Measurements from ENCODE around the gene ERMARD. TPM values are rescaled to one million over a fixed set of nuclear protein-coding genes. Genes with fewer than 3 reads are reported as not detected.

ERMARD gene
- total RNA-seq, 1 experiment from 2014 or later = 17.7 TPM

DNA sequence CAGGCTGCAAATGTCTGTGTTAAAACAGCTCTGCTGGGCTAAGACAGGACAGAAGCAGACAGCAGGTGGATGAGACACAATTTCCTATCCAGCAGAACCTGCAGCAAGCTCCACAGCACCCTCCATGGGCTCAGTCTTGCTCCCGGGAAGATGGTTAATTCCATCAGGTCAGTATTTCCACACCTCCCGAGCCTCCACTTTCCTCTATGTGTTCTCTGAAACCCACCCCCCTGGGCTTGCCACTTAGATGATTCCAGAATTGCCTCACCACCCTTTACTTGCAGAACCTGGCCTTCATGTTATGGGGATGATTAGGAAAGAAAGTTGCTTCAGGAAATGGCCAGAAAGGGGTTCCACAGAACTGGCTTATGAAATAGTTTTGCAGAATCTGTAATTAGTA, 43.8 kb downstream of the ERMARD start:
- TF ChIP-seq, protein P1, sequence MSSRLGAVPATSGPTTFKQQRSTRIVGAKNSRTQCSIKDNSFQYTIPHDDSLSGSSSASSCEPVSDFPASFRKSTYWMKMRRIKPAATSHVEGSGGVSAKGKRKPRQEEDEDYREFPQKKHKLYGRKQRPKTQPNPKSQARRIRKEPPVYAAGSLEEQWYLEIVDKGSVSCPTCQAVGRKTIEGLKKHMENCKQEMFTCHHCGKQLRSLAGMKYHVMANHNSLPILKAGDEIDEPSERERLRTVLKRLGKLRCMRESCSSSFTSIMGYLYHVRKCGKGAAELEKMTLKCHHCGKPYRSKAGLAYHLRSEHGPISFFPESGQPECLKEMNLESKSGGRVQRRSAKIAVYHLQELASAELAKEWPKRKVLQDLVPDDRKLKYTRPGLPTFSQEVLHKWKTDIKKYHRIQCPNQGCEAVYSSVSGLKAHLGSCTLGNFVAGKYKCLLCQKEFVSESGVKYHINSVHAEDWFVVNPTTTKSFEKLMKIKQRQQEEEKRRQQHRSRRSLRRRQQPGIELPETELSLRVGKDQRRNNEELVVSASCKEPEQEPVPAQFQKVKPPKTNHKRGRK (CRISPR knock-in tag; IDR thresholded peaks at IDR 0.05; ENCODE audit: borderline replicate concordance) = no peak
- TF ChIP-seq, protein P2, sequence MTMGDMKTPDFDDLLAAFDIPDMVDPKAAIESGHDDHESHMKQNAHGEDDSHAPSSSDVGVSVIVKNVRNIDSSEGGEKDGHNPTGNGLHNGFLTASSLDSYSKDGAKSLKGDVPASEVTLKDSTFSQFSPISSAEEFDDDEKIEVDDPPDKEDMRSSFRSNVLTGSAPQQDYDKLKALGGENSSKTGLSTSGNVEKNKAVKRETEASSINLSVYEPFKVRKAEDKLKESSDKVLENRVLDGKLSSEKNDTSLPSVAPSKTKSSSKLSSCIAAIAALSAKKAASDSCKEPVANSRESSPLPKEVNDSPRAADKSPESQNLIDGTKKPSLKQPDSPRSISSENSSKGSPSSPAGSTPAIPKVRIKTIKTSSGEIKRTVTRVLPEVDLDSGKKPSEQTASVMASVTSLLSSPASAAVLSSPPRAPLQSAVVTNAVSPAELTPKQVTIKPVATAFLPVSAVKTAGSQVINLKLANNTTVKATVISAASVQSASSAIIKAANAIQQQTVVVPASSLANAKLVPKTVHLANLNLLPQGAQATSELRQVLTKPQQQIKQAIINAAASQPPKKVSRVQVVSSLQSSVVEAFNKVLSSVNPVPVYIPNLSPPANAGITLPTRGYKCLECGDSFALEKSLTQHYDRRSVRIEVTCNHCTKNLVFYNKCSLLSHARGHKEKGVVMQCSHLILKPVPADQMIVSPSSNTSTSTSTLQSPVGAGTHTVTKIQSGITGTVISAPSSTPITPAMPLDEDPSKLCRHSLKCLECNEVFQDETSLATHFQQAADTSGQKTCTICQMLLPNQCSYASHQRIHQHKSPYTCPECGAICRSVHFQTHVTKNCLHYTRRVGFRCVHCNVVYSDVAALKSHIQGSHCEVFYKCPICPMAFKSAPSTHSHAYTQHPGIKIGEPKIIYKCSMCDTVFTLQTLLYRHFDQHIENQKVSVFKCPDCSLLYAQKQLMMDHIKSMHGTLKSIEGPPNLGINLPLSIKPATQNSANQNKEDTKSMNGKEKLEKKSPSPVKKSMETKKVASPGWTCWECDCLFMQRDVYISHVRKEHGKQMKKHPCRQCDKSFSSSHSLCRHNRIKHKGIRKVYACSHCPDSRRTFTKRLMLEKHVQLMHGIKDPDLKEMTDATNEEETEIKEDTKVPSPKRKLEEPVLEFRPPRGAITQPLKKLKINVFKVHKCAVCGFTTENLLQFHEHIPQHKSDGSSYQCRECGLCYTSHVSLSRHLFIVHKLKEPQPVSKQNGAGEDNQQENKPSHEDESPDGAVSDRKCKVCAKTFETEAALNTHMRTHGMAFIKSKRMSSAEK (CRISPR knock-in tag; IDR thresholded peaks at IDR 0.05; ENCODE audit: borderline replicate concordance) = no peak
- TF ChIP-seq GRHL2 (CRISPR knock-in tag; IDR thresholded peaks at IDR 0.05; ENCODE audit: insufficient replicate concordance, severe bottlenecking) (no peak), MYBL2 (CRISPR knock-in tag; IDR thresholded peaks at IDR 0.05) (no peak), SMAD3 (CRISPR knock-in tag; IDR thresholded peaks at IDR 0.05; ENCODE audit: borderline replicate concordance) (no peak), ZNF671 (CRISPR knock-in tag; IDR thresholded peaks at IDR 0.05) (no peak), GTF2I (CRISPR knock-in tag; conservative IDR thresholded peaks at IDR 0.05) (no peak), TCF7 (CRISPR knock-in tag; IDR thresholded peaks at IDR 0.05; ENCODE audit: low read depth) (no peak), ZNF263 (CRISPR knock-in tag; IDR thresholded peaks at IDR 0.05; ENCODE audit: low read depth) (no peak), EMX1 (CRISPR knock-in tag; IDR thresholded peaks at IDR 0.05) (no peak)
- TF ChIP-seq, protein P3, sequence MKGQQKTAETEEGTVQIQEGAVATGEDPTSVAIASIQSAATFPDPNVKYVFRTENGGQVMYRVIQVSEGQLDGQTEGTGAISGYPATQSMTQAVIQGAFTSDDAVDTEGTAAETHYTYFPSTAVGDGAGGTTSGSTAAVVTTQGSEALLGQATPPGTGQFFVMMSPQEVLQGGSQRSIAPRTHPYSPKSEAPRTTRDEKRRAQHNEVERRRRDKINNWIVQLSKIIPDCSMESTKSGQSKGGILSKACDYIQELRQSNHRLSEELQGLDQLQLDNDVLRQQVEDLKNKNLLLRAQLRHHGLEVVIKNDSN (CRISPR knock-in tag; IDR thresholded peaks at IDR 0.05) = no peak
- TF ChIP-seq, protein P4, sequence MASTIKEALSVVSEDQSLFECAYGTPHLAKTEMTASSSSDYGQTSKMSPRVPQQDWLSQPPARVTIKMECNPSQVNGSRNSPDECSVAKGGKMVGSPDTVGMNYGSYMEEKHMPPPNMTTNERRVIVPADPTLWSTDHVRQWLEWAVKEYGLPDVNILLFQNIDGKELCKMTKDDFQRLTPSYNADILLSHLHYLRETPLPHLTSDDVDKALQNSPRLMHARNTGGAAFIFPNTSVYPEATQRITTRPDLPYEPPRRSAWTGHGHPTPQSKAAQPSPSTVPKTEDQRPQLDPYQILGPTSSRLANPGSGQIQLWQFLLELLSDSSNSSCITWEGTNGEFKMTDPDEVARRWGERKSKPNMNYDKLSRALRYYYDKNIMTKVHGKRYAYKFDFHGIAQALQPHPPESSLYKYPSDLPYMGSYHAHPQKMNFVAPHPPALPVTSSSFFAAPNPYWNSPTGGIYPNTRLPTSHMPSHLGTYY (CRISPR knock-in tag; IDR thresholded peaks at IDR 0.05) = no peak
- TF ChIP-seq, protein P5, sequence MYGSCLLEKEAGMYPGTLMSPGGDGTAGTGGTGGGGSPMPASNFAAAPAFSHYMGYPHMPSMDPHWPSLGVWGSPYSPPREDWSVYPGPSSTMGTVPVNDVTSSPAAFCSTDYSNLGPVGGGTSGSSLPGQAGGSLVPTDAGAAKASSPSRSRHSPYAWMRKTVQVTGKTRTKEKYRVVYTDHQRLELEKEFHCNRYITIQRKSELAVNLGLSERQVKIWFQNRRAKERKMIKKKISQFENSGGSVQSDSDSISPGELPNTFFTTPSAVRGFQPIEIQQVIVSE (CRISPR knock-in tag; IDR thresholded peaks at IDR 0.05; ENCODE audit: borderline replicate concordance) = no peak
- TF ChIP-seq, protein P6, sequence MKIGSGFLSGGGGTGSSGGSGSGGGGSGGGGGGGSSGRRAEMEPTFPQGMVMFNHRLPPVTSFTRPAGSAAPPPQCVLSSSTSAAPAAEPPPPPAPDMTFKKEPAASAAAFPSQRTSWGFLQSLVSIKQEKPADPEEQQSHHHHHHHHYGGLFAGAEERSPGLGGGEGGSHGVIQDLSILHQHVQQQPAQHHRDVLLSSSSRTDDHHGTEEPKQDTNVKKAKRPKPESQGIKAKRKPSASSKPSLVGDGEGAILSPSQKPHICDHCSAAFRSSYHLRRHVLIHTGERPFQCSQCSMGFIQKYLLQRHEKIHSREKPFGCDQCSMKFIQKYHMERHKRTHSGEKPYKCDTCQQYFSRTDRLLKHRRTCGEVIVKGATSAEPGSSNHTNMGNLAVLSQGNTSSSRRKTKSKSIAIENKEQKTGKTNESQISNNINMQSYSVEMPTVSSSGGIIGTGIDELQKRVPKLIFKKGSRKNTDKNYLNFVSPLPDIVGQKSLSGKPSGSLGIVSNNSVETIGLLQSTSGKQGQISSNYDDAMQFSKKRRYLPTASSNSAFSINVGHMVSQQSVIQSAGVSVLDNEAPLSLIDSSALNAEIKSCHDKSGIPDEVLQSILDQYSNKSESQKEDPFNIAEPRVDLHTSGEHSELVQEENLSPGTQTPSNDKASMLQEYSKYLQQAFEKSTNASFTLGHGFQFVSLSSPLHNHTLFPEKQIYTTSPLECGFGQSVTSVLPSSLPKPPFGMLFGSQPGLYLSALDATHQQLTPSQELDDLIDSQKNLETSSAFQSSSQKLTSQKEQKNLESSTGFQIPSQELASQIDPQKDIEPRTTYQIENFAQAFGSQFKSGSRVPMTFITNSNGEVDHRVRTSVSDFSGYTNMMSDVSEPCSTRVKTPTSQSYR (CRISPR knock-in tag; IDR thresholded peaks at IDR 0.05) = no peak
- Mint-ChIP-seq H3K4me3 (no peak overlapping the region), H3K27ac (no peak overlapping the region), H3K36me3 (no peaks in the 10 kb centered on the region), H3K4me1 (peaks cover 6% of the 10 kb centered on the region; the same call in 1 of the 2 replicates), H3K27me3 (ENCODE audit: low read depth) (peaks cover 18% of the 10 kb centered on the region), H3K9me3 (peaks cover 5% of the 10 kb centered on the region; the same call in 1 of the 2 replicates)
- POLR2A ChIA-PET = interaction anchor here (1.4 kb wide), 1 partner anchor 12 kb away, joined by 3 read pairs; no protein-coding TSS in a partner anchor
- DNase-seq (ENCODE audit: low spot score) = no peak
- CTCF ChIA-PET = interaction anchor here (1.6 kb wide), 1 partner anchor 37 kb away, joined by 10 read pairs; no protein-coding TSS in a partner anchor
- no peak for ATAC-seq

All from WTC11 (cell line).